GM23248 (cell line): ENCODE measurements around the gene ATXN7.

Source experiments
- EZH2 ChIP-seq: fragments of 200-600 bp; sonication (generic); IDR thresholded peaks from 2 replicates; pipeline ENCODE4 v1.6.1; 2018; ENCODE audit warnings: antibody characterized with exemption, mild to moderate bottlenecking; ENCODE audit not compliant: insufficient read depth, poor library complexity, severe bottlenecking
- EZH2phosphoT487 ChIP-seq: fragments of 200-600 bp; sonication (generic); IDR thresholded peaks from 2 replicates; pipeline ENCODE4 v1.6.1; 2018; ENCODE audit warnings: antibody characterized with exemption, moderate library complexity, mild to moderate bottlenecking, low read depth; ENCODE audit not compliant: insufficient read depth

DNA sequence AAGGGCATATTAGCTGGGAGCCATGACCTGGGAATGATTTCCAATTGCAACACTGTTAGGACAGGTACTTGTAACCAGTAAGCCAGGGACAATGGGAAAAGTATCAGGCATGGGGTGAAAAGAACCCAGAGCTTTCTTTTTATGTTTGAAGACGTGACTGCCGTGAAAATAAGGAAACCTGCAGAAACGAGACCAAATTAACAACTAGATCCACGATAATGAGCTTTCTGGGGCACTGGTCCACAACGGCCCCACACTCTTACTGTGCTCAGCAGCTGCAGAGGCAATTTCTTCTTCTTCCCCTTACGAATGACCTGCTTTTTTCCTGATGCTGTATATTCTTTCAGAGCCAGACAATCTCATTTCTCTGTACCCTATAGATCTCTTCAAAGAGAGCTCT lies 33.1 kb upstream of the ATXN7 start:
- no peak for TF ChIP-seq EZH2
- no peak for TF ChIP-seq EZH2phosphoT487
